Measurements from ENCODE around the gene IFNB1. TPM values are rescaled to one million over a fixed set of nuclear protein-coding genes. Genes with fewer than 3 reads are reported as not detected.

The IFNB1 gene
- total RNA-seq, 6 donors from 2014 or later, result not detected

DNA sequence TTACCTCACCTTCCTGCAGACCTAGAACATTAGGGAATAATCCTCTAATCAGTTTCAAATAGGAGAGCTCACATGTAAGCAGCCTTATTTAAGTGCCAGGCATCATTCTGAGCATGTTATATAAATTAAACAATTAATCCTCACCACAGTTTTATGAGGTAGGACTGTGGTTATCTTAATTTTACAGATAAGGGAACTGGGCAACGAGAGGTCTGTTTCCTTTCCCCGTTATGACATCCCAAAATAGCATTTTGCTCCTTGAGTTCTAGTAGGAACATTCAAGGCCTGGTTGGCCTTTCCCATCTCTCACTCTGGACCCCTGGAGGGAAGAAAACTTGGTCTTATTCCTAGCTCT, 19.1 kb upstream of the IFNB1 start:
- DNase-seq (no peak), ATAC-seq (ENCODE audit: low FRiP score in 2 of 2) (no peak)
- Histone ChIP-seq H3K36me3 (no peaks in the 10 kb centered on the region), H3K27ac (peak overlapping the region; percentile 11 to 68 (median 52)), H3K4me1 (peaks cover 6 to 14% (median 10%) of the 10 kb centered on the region in 4 donors), H3K9me3 (no peaks in the 10 kb centered on the region), H3K27me3 (no peaks in the 10 kb centered on the region), H3K4me3 (peak overlapping the region in 1 of 4 donors; percentile 34)
- TF ChIP-seq POLR2AphosphoS5 (IDR thresholded peaks at IDR 0.05), result no peak
- TF ChIP-seq, protein P1, sequence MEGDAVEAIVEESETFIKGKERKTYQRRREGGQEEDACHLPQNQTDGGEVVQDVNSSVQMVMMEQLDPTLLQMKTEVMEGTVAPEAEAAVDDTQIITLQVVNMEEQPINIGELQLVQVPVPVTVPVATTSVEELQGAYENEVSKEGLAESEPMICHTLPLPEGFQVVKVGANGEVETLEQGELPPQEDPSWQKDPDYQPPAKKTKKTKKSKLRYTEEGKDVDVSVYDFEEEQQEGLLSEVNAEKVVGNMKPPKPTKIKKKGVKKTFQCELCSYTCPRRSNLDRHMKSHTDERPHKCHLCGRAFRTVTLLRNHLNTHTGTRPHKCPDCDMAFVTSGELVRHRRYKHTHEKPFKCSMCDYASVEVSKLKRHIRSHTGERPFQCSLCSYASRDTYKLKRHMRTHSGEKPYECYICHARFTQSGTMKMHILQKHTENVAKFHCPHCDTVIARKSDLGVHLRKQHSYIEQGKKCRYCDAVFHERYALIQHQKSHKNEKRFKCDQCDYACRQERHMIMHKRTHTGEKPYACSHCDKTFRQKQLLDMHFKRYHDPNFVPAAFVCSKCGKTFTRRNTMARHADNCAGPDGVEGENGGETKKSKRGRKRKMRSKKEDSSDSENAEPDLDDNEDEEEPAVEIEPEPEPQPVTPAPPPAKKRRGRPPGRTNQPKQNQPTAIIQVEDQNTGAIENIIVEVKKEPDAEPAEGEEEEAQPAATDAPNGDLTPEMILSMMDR (IDR thresholded peaks at IDR 0.05), result no peak
- TF ChIP-seq POLR2A (IDR thresholded peaks at IDR 0.05), result no peak
- no peak for TF ChIP-seq EP300 (IDR thresholded peaks at IDR 0.05)
- WGBS, 2 donors, result 19 to 22% methylated on average over 2 of the region's 2 CpGs

DNA sequence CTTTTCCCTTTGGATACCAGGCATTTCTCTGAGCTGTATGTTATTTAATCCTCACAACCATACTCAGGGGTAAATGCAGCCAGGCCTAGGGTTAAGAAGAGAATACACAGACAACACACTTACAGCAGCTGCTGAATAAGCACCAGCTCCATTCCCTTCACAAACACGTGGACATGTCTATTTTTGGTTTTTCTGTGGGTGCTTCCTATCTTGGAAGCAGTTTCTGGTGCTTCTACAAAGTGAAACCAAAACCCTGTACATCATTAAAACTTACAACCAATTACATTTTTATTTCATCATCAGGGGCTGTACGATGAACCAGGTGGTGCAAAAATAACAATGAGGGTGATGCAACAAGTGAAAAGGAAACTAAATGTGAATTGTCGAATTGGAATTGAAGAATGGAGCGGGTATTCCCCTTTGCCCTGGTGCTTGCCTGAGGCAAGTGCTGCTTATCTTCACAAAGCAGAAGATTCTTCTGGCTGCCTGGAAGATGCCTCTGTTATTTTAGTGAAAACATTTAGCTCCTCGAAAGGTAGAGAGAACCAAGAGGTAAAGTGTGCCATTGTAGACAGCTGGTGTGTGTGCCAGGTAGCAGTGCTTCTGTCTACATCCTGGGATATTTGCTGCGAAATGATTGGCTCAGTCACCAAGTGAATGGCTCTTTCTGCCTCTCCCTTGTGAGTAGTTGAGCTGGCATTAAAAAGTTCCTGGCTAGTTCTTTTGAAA, 18.6 kb upstream of the IFNB1 start:
- H3K27me3 ChIP-seq, result no peaks in the 10 kb centered on the region
- no peak for TF ChIP-seq EP300 (IDR thresholded peaks at IDR 0.05)
- TF ChIP-seq POLR2AphosphoS5 (IDR thresholded peaks at IDR 0.05), result peak in 1 of 2 donors; percentile 33
- no peak for TF ChIP-seq POLR2A (IDR thresholded peaks at IDR 0.05)
- TF ChIP-seq, protein P1 (IDR thresholded peaks at IDR 0.05), result peak in 1 of 6 experiments; percentile 9
- no peak for DNase-seq
- no peaks in the 10 kb centered on the region for H3K9me3 ChIP-seq
- WGBS, 2 donors, result 23 to 28% methylated on average over 6 of the region's 6 CpGs
- peak overlapping the region in 3 of 4 donors; percentile 10 to 34 (median 29) for H3K4me3 ChIP-seq
- peaks cover 6 to 14% (median 10%) of the 10 kb centered on the region in 4 donors for H3K4me1 ChIP-seq
- ATAC-seq (ENCODE audit: low FRiP score in 2 of 2), result peak in 1 of 2 donors; percentile 53
- peak overlapping the region; percentile 17 to 68 (median 52) for H3K27ac ChIP-seq
- H3K36me3 ChIP-seq, result no peaks in the 10 kb centered on the region

- ATAC-seq (ENCODE audit: low FRiP score in 2 of 2) (no peak), DNase-seq (no peak)
- TF ChIP-seq, protein P1 (IDR thresholded peaks at IDR 0.05), result no peak
- TF ChIP-seq POLR2AphosphoS5 (IDR thresholded peaks at IDR 0.05) (no peak), POLR2A (IDR thresholded peaks at IDR 0.05) (no peak), EP300 (IDR thresholded peaks at IDR 0.05) (no peak)
- peak overlapping the region in 3 of 4 donors; percentile 17 to 68 (median 44) for H3K27ac ChIP-seq
- peaks cover 6 to 14% (median 10%) of the 10 kb centered on the region in 4 donors for H3K4me1 ChIP-seq
- H3K9me3 ChIP-seq, result no peaks in the 10 kb centered on the region
- no peaks in the 10 kb centered on the region for H3K36me3 ChIP-seq
- no peaks in the 10 kb centered on the region for H3K27me3 ChIP-seq
- H3K4me3 ChIP-seq, result peak overlapping the region in 1 of 4 donors; percentile 29
Measured at GRCh38 chr9:21095561-21095960, 17.8 kb upstream of the IFNB1 start.

DNA sequence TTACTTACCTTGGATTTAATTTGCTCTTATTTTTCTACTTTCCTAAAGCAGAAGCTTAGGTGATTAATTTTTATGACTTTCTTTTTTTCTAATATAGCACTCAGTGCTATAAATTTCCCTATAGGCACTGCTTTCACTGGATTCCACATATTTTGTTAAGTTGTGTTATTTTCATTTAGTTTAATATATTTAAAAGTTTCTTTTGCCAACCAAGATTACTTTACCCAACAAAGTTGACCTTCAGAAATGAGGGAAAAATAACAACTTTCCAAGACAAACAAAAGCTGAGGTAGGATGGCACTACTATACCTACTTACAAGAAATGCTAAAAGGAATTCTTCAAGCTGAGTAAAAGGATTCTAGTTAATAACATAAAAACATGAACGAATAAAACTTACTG, 8.8 kb upstream of the IFNB1 start:
- WGBS, 2 donors, result 95 to 100% methylated on average over 1 of the region's 1 CpG
- no peak for ATAC-seq (ENCODE audit: low FRiP score in 2 of 2)
- no peaks in the 10 kb centered on the region for H3K27me3 ChIP-seq

More for the DNA sequence above, 8.8 kb upstream of the IFNB1 start:
- H3K9me3 ChIP-seq, result peaks cover 0 to 9% (median 3%) of the 10 kb centered on the region in 4 donors
- TF ChIP-seq, protein P1 (IDR thresholded peaks at IDR 0.05), result no peak
- TF ChIP-seq EP300 (IDR thresholded peaks at IDR 0.05), result no peak
- no peak for TF ChIP-seq POLR2AphosphoS5 (IDR thresholded peaks at IDR 0.05)
- TF ChIP-seq POLR2A (IDR thresholded peaks at IDR 0.05), result no peak
- H3K27ac ChIP-seq, result no peak overlapping the region
- DNase-seq, result no peak
- no peak overlapping the region for H3K4me3 ChIP-seq
- H3K4me1 ChIP-seq, result peaks cover 0 to 4% (median 0%) of the 10 kb centered on the region in 4 donors
- no peaks in the 10 kb centered on the region for H3K36me3 ChIP-seq
